NCI-H146 treated with DMSO at 0.1 percent for 48 hours (cell line): ENCODE results near the gene WDR89.
"Not testable (repeated sequence)": the region's sequence is repeated elsewhere in the genome, so short reads cannot be mapped to it uniquely, and the experiment has no call there.

Source experiments
- DNase-seq: peaks from one replicate; lab custom pipeline; 2025; ENCODE audit not compliant: unreplicated experiment; lab: John Stamatoyannopoulos, UW

WDR89 gene

DNA sequence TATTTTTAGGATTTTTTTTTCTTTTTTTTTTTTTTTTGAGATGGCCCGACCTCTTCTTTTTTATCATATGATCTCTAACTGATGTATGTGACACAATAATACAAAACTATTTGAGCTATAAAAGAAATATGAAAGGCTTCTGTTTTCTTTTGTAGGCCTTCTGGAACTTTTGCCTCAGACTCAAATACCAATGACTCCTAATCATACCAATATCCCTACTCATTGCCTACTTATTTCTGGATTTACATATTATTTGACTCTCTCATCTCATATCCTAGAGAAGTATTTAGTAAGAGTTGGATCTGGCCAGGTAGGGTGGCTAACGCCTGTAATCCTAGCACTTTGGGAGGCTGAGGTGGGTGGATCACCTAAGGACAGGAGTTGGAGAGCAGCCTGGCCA lies 12.7 kb upstream of the WDR89 start:
- DNase-seq: no peak

GRCh38 chr14:63652406-63652805 lies 10.7 kb upstream of the WDR89 start:
- no peak for DNase-seq

- DNase-seq: no peak
Observed at GRCh38 chr14:63650256-63650952, 8.7 kb upstream of the WDR89 start.

DNA sequence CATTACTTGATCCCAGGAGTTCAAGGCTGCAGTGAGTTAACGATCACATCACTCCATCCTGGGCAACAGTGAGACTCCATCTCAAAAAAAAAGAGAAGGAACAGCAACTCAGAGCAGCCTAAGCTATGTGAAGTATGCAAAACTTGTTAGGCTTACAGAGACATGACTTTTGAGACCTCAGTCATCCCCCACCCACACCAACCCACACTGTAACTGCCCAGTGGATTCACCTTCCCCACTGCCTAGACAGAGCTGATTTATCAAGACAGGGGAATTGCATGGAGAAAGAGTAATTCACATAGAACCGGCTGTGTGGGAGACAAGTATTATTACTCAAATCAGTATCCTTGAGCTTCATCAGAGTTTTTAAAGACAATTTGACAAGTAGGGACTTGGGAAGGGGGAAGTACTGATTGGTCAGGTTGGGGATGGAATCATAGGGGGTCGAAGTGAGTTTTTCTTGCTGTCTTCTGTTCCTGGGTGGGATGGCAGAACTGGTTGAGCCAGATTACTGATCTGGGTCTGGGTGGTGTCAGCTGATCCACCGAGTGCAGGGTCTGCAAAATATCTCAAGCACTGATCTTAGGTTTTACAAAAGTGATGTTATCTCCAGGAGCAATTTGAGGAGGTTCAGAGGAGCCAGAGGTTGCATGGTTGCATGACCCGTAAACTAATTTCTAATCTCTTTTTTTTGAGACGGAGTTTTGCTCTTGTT lies 6.2 kb upstream of the WDR89 start:
- no peak for DNase-seq

- DNase-seq: no peak
Observed at GRCh38 chr14:63644741-63645140, 3.1 kb upstream of the WDR89 start.

DNA sequence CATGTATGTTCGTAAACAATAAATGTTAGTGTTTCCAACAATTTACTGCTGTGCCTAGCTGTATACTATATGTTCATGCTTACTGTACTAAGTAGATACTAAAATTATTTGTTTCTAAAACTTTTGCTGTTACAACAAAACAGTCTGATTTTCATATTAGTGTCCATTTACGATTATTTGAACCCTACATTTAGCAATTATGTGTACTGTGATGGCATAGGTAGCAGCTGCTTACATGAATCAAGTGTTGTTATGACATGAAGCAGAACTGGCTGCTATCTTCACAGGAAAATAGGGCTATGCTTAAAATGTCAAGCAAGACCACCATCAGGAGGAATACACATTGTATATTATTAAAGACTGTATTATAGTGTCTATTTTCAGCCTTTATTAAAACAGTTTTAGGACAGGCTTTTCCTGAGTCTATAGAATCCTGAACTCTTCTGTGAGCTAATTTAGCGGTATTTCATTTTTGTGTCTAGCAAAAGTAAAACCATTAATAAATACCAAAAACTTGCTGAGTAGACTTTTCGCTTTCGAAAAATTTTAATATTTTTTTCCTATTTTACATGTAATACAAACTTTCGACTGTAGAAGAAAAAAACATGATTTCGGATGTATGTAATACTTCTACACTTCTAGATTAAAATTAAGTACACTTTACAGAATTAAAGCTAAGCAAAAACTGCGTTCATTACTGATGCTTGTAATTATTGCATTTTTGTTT lies 1.1 kb upstream of the WDR89 start:
- no peak for DNase-seq

- peak; percentile 87 for DNase-seq
Observed at GRCh38 chr14:63642229-63642611, 549 bp upstream of the WDR89 start.

DNA sequence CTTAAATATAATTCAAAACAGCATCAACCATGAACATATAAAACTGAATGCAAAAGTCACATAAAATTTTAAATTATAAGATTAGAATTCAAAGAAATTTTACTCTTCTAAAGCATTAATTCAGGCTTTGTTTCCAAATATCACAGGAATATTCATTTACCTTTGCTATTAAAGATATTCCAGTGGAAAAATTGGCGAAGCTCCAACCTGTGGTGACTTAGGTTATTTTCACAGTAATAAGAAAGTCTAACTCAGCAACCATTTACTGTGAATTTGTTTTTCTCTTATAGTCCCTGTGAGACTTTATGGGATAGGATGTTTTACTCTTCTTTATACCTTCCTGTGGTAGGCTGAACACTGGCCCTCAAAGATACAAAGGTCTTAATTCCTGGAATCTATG lies 3.2 kb downstream of the WDR89 start:
- DNase-seq: no peak

GRCh38 chr14:63636094-63636635 lies 5.5 kb downstream of the WDR89 start:
- DNase-seq: not testable (repeated sequence)

DNA sequence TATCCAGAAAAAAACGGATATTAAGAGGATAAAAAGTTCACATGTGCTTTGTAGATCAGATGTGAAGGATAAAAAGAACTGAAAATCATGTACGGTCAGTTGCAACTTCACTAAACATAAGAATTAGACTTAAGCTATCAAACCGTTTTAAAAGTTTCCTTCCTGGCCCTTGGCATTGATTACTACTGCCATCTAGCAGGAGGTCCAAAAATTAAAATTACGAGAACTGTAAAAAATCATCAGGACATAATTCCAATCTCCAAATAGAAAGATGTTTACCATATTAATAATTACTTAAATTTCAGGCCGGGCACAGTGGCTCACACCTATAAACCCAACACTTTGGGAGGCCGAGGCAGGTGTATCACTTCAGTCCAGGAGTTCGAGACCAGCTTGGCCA lies 7.9 kb downstream of the WDR89 start:
- no peak for DNase-seq

- DNase-seq: no peak
Observed at GRCh38 chr14:63632932-63633514, 8.6 kb downstream of the WDR89 start.

DNA sequence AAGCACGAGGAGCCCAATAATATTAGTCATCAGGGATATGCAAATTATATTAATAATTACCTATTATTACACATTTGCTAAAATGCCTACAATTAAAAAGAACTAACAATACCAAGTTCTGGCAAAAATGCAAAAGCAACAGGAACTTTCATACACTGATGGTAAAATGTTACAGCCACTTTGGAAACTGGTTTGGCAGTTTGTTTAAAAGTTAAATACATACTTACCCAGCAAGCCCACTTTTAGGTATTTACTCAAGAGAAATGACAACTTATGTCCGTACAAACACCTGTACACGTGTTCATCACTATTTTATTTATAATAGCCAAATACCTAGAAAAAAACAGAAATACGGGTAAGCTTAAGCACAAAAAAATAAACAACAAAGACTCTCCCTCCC lies 17.0 kb downstream of the WDR89 start:
- DNase-seq: no peak

DNA sequence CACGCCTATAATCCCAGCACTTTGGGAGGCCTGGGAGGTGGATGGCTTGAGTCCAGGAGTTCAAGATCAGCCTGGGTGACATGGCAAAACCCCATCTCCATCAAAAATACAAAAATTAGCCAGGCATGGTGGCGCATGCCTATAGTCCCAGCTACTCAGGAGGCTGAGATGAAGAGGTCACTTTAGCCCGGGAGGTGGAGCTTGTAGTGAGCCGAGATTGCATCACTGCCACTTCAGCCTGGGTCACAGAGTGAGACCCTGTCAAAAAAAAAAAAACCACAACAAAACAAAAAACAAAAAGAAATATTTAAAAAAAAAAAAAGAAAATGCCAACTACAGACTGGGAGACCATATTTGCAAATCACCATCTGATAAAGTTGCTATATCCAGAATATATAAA lies 17.5 kb downstream of the WDR89 start:
- DNase-seq: no peak

GRCh38 chr14:63621975-63622374 lies 19.7 kb downstream of the WDR89 start:
- DNase-seq: not testable (repeated sequence)

- DNase-seq: no peak
Observed at GRCh38 chr14:63616015-63616414, 25.7 kb downstream of the WDR89 start.

DNA sequence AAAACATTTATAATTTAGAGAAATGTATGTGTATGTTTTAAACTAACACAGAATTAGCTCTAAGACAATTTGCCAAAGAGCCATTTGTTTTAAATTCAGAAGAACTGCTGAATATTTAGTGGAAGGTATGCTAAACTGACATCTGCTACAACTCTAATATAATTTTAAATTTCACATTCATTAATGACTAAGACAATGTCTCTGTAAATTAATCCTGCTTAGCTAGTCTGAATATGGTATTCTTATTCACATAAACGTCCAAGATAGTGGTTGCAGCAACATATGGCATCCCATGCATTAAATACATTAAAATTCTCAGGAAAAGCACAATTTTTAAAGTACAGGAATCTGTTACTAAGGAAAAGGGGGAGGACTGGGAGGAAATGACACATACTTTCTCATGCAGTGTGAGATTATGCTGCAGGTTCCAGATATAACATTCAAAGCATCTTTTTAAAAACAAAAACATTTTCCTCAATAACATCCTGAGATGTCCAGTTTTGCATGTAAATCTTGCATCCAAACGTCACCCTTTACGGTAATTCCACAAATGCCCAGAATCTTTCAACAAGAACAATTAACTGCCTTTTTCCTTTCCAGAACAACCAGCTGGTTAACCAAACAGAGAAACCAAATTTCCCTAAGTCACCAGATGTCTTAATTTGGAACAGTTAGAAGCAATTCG lies 26.9 kb downstream of the WDR89 start:
- DNase-seq: no peak

GRCh38 chr14:63611078-63611477 lies 30.6 kb downstream of the WDR89 start:
- no peak for DNase-seq

DNA sequence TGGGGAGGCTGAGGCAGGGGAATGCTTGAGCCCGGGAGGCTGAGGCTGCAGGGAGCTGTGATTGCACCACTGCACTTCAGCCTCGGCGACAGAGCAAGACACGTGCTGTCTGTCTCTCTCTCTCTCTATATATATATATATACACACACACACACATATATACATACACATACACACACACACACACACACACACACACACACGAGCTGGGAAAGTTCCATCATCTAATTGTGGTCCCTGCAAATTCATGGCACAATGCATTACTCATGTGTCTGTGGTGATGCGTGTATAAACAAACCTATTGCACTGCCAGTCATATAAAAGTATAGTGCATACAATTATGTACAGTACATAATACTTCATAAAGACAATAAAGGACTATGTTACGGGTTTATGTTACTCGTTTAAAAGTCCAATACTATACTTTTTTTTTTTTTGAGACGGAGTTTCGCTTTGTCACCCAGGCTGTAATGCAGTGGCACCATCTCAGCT lies 36.6 kb downstream of the WDR89 start:
- DNase-seq: no peak

DNA sequence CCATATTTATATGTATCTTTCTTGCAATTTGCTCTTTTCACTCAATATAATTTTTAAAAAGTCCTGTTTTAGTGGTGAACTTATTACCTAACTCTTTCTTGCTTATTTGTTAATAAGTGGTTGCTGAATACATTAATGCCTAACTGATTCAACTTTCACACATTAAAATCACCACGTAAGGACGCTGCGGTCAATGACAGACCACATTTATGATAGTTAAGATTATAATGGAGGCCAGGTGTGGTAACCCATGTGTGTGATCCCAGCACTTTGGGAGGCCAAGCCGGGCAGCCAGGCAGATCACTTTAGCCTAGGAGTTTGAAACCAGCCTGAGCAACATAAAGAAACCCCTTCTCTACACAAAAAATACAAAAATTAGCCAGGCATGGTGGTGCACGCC lies 37.0 kb downstream of the WDR89 start:
- DNase-seq: no peak

DNA sequence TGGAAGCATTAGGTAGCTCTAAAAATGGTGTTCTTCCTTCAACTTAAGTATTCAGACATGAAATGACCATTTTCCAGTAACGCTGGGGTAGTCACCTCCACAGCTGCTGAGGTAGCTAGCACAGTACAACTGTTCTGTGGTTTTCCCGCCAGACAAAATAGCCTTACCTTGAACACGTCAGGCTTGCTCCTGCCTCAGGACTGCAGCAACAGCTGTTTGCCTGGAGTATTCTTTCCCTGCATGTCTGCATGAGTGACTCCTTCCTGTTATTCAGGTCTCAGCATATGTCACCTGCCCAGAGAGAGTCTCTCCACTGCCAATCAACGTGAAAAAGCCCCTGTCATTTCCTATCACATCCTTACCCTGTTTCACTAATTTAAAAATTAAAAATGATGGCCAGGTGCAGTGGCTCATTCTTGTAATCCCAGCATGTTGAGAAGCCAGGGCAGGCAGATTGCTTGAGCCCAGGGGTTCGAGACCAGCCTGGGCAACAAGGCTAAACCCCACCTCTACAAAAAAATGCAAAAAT lies 37.9 kb downstream of the WDR89 start:
- no peak for DNase-seq

DNA sequence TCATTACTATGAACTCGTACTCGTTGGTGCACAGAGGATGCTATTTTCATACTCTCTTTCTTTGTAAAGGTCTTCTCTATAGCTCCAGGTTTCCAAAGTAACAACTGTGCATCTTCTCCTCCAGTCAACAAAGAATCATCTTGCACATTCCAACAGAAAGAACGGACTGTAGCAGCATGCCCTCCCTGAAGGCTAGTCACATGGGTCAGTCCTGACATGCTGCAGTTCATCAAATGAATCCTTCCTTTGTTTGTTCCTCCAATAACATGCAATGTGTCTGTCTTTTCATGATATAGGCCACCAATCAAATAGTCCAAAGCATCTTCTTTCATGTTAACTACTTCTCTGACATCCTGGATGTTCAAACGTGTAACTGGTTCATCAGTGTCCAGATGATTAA lies 42.9 kb downstream of the WDR89 start:
- DNase-seq: no peak
